ENCODE data around the gene EEF1AKMT3. TPM values are rescaled to one million over a fixed set of nuclear protein-coding genes. Genes with fewer than 3 reads are reported as not detected.

EEF1AKMT3 gene
- total and polyA plus RNA-seq, 9 of the 15 experiments (the other 6 are each of a cell fraction or from before 2014, with no cell fraction given): 4.1 to 17.2 (median 7.9) TPM

- TF ChIP-seq DDX20 (tag; IDR thresholded peaks at IDR 0.05; ENCODE audit: low read depth): no peak
- peak; percentile 8 to 75 (median 71) for TF ChIP-seq YY1 (IDR thresholded peaks at IDR 0.05; ENCODE audit: borderline replicate concordance in 1 of 3, control insufficient read depth in 1 of 3, extremely low read depth in 1 of 3, insufficient read depth in 3 of 3, insufficient read length in 1 of 3, insufficient replicate concordance in 2 of 3, low read depth in 1 of 3, low read length in 2 of 3)
- TF ChIP-seq KAT8 (IDR thresholded peaks at IDR 0.05; ENCODE audit: low read depth): no peak
- TF ChIP-seq SMARCA5 (IDR thresholded peaks at IDR 0.05): no peak
- no peak for TF ChIP-seq CSDE1 (IDR thresholded peaks at IDR 0.05)
- TF ChIP-seq JUN (IDR thresholded peaks at IDR 0.05; ENCODE audit: borderline replicate concordance, low read depth, low read length): peak; percentile 82
- TF ChIP-seq JUN (CRISPR knock-in tag; IDR thresholded peaks at IDR 0.05; ENCODE audit: borderline replicate concordance): 0 out of 2 replicates have a peak, but pooled peaks have one; percentile 39
- no peak for TF ChIP-seq STAT5B (CRISPR knock-in tag; IDR thresholded peaks at IDR 0.05)
- TF ChIP-seq RBM15 (IDR thresholded peaks at IDR 0.05; ENCODE audit: insufficient read depth, low read length): no peak
- TF ChIP-seq CBX2 (IDR thresholded peaks at IDR 0.05; ENCODE audit: insufficient read depth, low read length, poor library complexity, severe bottlenecking): no peak
- TF ChIP-seq L3MBTL2 (IDR thresholded peaks at IDR 0.05): peak; percentile 56; the same call in 1 of the 2 replicates
- 0 out of 2 replicates have a peak, but pooled peaks have one; percentile 46 for TF ChIP-seq CGGBP1 (CRISPR knock-in tag; IDR thresholded peaks at IDR 0.05)
- peak; percentile 64; the same call in 1 of the 2 replicates for TF ChIP-seq TCF7 (IDR thresholded peaks at IDR 0.05; ENCODE audit: borderline replicate concordance)
- TF ChIP-seq ZNF232 (CRISPR knock-in tag; IDR thresholded peaks at IDR 0.05): 0 out of 2 replicates have a peak, but pooled peaks have one; percentile 14
- no peak for TF ChIP-seq ZNF589 (CRISPR knock-in tag; IDR thresholded peaks at IDR 0.05; ENCODE audit: low read depth)
- TF ChIP-seq POLR3G (IDR thresholded peaks at IDR 0.05; ENCODE audit: extremely low read depth, insufficient read length, insufficient replicate concordance): no peak
- TF ChIP-seq REST (IDR thresholded peaks at IDR 0.05; ENCODE audit: borderline replicate concordance): peak; percentile 56; the same call in 1 of the 2 replicates
- TF ChIP-seq REST (CRISPR knock-in tag; IDR thresholded peaks at IDR 0.05; ENCODE audit: low read depth): peak; percentile 54; the same call in 1 of the 2 replicates
Measured at GRCh38 chr12:57782608-57783465, 10.4 kb downstream of the EEF1AKMT3 start, which contains the start of gene TSFM (continued).

Measured in K562 (cell line).